Tibial artery (tissue), 4 donors: ENCODE data around the gene HDAC3.

Experiments used
- DNase-seq, 2 donors: peaks; one replicate each; pipeline ENCODE4 v3.0.0-alpha.2; 2019
- H3K27ac ChIP-seq, 2 donors: fragments of 200-600 bp; sonication (generic) in 1 of 2; 1 replicate in 1 of 2; 2 replicates in 1 of 2; pipeline ENCODE4 v1.5.1; 2018 to 2019; ENCODE audit warnings: mild to moderate bottlenecking in 1 of 2
- H3K27me3 ChIP-seq, 2 donors: fragments of 200-600 bp; sonication (generic) in 1 of 2; one replicate each; pipeline versions ENCODE4 v1.5.1 to v1.6.0; 2016 to 2019
- H3K36me3 ChIP-seq, 3 donors: fragments of 200-600 bp; sonication (generic) in 2 of 3; one replicate each; pipeline ENCODE4 v1.5.1; 2016 to 2019; ENCODE audit warnings: mild to moderate bottlenecking in 2 of 3
- H3K4me1 ChIP-seq, 4 donors: fragments of 200-600 bp; sonication (generic) in 2 of 4; 1 replicate in 3 of 4; 2 replicates in 1 of 4; pipeline ENCODE4 v1.5.1; 2016 to 2019
- H3K4me3 ChIP-seq, 2 donors: fragments of 200-600 bp; sonication (generic) in 1 of 2; 1 replicate in 1 of 2; 2 replicates in 1 of 2; pipeline ENCODE4 v1.5.1; 2018 to 2019; ENCODE audit warnings: mild to moderate bottlenecking in 2 of 2
- H3K9me3 ChIP-seq, 3 donors: fragments of 200-600 bp; sonication (generic) in 1 of 3; one replicate each; pipeline ENCODE4 v1.5.1; 2016 to 2019
- CTCF ChIP-seq, 2 experiments: fragments of 200-600 bp in 1 of 2; fragments of 450-650 bp in 1 of 2; IDR thresholded peaks; one replicate each; pipeline ENCODE4 v1.5.1; 2017 to 2019; ENCODE audit warnings: antibody characterized with exemption in 2 of 2, mild to moderate bottlenecking in 1 of 2, moderate library complexity in 1 of 2
- intact Hi-C: fragments of 100-400 bp; cut with DNase I; formaldehyde crosslinking; loops from one replicate; pipeline ENCODE4 v1.15.0; 2023; ENCODE audit warnings: low total_unique reads

The HDAC3 gene

GRCh38 chr5:141608557-141608956 lies 28.1 kb downstream of the HDAC3 start:
- intact Hi-C loops = no loop called here
- Histone ChIP-seq H3K27ac (no peak overlapping the region), H3K27me3 (no peaks in the 10 kb centered on the region), H3K4me1 (peaks cover 0 to 39% (median 24%) of the 10 kb centered on the region in 4 donors), H3K36me3 (no peaks in the 10 kb centered on the region), H3K4me3 (no peak overlapping the region), H3K9me3 (no peaks in the 10 kb centered on the region)
- DNase-seq = no peak
- TF ChIP-seq CTCF (IDR thresholded peaks at IDR 0.05) = no peak

GRCh38 chr5:141608046-141608445 lies 28.6 kb downstream of the HDAC3 start:
- H3K9me3 ChIP-seq = no peaks in the 10 kb centered on the region
- H3K27ac ChIP-seq = no peak overlapping the region

GRCh38 chr5:141605523-141606277 lies 30.9 kb downstream of the HDAC3 start:
- DNase-seq = peak in 1 of 2 donors; percentile 61
- intact Hi-C loops = no loop called here
- Histone ChIP-seq H3K4me1 (peaks cover 0 to 49% (median 20%) of the 10 kb centered on the region in 4 donors), H3K36me3 (no peaks in the 10 kb centered on the region), H3K4me3 (peak overlapping the region in 1 of 2 donors; percentile 17), H3K27me3 (no peaks in the 10 kb centered on the region), H3K27ac (peak overlapping the region; percentile 73), H3K9me3 (no peaks in the 10 kb centered on the region)
- no peak for TF ChIP-seq CTCF (IDR thresholded peaks at IDR 0.05)

More at GRCh38 chr5:141608046-141608445, 28.6 kb downstream of the HDAC3 start:
- intact Hi-C loops = no loop called here
- no peaks in the 10 kb centered on the region for H3K36me3 ChIP-seq
- H3K4me3 ChIP-seq = no peak overlapping the region
- TF ChIP-seq CTCF (IDR thresholded peaks at IDR 0.05) = no peak
- peaks cover 0 to 39% (median 25%) of the 10 kb centered on the region in 4 donors for H3K4me1 ChIP-seq
- no peak for DNase-seq
- H3K27me3 ChIP-seq = no peaks in the 10 kb centered on the region

- Histone ChIP-seq H3K4me3 (no peak overlapping the region), H3K27ac (peak overlapping the region; percentile 73), H3K27me3 (no peaks in the 10 kb centered on the region), H3K4me1 (peaks cover 0 to 63% (median 22%) of the 10 kb centered on the region in 4 donors), H3K9me3 (no peaks in the 10 kb centered on the region), H3K36me3 (no peaks in the 10 kb centered on the region)
- DNase-seq = peak; percentile 78 to 85
- intact Hi-C loops = no loop called here
- TF ChIP-seq CTCF (IDR thresholded peaks at IDR 0.05) = no peak
These were observed 32.5 kb downstream of the HDAC3 start for GRCh38 chr5:141603923-141604717.

- peaks cover 0 to 73% (median 25%) of the 10 kb centered on the region in 4 donors for H3K4me1 ChIP-seq
- no peak for DNase-seq
- no peaks in the 10 kb centered on the region for H3K36me3 ChIP-seq
These were observed 34.0 kb downstream of the HDAC3 start for GRCh38 chr5:141602606-141603005.

More at GRCh38 chr5:141602606-141603005, 34.0 kb downstream of the HDAC3 start:
- Histone ChIP-seq H3K9me3 (no peaks in the 10 kb centered on the region), H3K4me3 (no peak overlapping the region), H3K27ac (peak overlapping the region; percentile 14 to 73), H3K27me3 (no peaks in the 10 kb centered on the region)
- intact Hi-C loops = no loop called here
- TF ChIP-seq CTCF (IDR thresholded peaks at IDR 0.05) = no peak
